IPS-NIHi7 (cell line): Measurements from ENCODE around the gene CAPZA2.
"Not testable (repeated sequence)": the region's sequence is repeated elsewhere in the genome, so short reads cannot be mapped to it uniquely, and the experiment has no call there.

Experiments
- DNase-seq: peaks from one replicate; pipeline ENCODE4 v3.0.0; 2012; ENCODE audit warnings: mixed read lengths; ENCODE audit errors: extremely low spot score

The CAPZA2 gene

GRCh38 chr7:116953906-116954838 is 91.8 kb downstream of the CAPZA2 start:
- peak; percentile 67 for DNase-seq

GRCh38 chr7:116955340-116955739 is 93.0 kb downstream of the CAPZA2 start:
- no peak for DNase-seq

GRCh38 chr7:116955801-116956476 is 93.6 kb downstream of the CAPZA2 start:
- no peak for DNase-seq

- DNase-seq: no peak
Observed at GRCh38 chr7:116956477-116956804, 94.1 kb downstream of the CAPZA2 start.

GRCh38 chr7:116957874-116958273 is 95.5 kb downstream of the CAPZA2 start:
- DNase-seq: no peak

- DNase-seq: not testable (repeated sequence)
Observed at GRCh38 chr7:116961966-116962673, 99.7 kb downstream of the CAPZA2 start.

- no peak for DNase-seq
Observed at GRCh38 chr7:116963234-116963633, 100.8 kb downstream of the CAPZA2 start.

GRCh38 chr7:116966601-116967000 is 104.2 kb downstream of the CAPZA2 start:
- no peak for DNase-seq

GRCh38 chr7:116967254-116967922 is 105.0 kb downstream of the CAPZA2 start:
- no peak for DNase-seq

GRCh38 chr7:116967983-116968382 is 105.6 kb downstream of the CAPZA2 start:
- DNase-seq: no peak

GRCh38 chr7:116968631-116969030 is 106.2 kb downstream of the CAPZA2 start:
- no peak for DNase-seq

GRCh38 chr7:116969371-116969902 is 107.0 kb downstream of the CAPZA2 start:
- DNase-seq: no peak

- DNase-seq: no peak
Observed at GRCh38 chr7:116970238-116970910, 108.0 kb downstream of the CAPZA2 start.

- not testable (repeated sequence) for DNase-seq
Observed at GRCh38 chr7:116971153-116971552, 108.8 kb downstream of the CAPZA2 start.
